NCI-H2081 treated with DMSO at 0.1 percent for 48 hours (cell line): ENCODE measurements around the gene EIF5.

Experiments used
- DNase-seq: peaks from one replicate; lab custom pipeline; 2025; lab: John Stamatoyannopoulos, UW

The EIF5 gene

GRCh38 chr14:103372017-103372416 lies 38.0 kb downstream of the EIF5 start:
- DNase-seq, result no peak

- no peak for DNase-seq
Measured at GRCh38 chr14:103372552-103373304, 38.7 kb downstream of the EIF5 start.

- no peak for DNase-seq
Measured at GRCh38 chr14:103374121-103374520, 40.1 kb downstream of the EIF5 start.

- DNase-seq, result no peak
Measured at GRCh38 chr14:103377522-103378037, 43.5 kb downstream of the EIF5 start.

DNA sequence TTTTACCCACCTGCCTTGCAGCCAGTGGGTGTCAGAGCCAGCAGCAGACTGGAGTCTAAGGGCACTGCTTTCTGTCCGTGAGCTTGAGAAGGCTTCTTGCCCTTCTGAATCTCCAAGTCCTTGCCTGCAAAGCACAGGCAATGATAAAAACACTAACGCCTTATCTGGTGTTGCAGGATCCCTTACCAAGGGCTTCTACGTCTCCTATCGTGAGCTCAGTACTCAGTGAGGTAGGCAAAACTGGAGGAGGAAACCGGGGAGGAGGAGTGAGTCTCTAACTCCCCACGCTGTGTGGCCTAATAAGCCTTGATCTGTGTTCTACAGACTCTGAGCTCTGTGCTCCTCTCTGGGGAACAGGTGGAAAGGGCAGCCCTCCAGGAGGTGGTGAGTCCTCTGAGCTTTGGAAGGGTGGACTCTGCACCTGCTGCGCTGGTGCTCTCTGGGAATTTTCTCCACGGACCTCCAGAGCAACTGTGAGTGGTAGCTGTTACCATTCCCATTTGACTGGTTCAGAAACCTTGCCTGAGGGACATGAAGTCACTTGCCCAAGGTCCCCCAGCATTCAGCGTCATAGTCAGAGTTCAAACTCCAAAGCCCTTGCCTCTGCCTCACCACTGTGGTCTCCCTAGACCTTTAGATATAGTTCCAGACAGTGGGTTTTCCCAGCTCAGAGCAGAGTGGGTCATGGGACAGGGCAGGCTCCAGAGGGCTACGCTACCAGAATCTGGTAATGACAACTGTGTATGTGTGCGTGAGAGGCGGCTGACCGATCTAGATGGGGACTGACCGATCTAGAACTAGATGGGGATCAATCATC lies 44.2 kb downstream of the EIF5 start:
- no peak for DNase-seq

DNA sequence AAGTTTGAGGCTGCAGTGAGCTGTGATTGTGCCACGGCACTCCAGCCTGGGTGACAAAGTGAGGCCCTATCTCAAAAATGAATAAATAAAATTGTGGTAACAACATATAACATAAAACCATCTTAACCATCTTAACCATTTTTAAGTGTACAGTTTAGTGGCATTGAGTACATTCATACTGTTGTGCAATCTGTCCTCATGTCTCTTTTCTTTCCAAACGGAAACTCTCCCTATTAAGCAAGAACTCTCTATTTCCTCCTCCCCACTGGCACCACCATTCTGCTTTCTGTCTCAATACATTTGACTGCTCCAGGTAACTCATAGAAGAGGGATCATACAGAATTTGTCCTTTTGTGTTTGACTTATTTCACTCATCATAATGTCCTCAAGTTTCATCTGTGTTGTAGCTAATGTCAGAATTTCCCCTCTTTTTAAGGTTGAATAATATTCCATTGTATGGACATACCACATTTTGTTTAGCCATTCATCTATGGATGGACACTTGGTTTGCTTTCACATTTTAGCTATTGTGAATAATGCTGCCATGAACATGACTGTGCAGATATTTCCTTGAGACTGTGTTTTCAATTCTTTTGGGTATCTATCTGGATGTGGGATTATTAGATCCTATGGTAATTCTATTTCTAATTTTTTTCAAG lies 46.8 kb downstream of the EIF5 start:
- no peak for DNase-seq

GRCh38 chr14:103382376-103382775 lies 48.3 kb downstream of the EIF5 start:
- DNase-seq, result no peak

GRCh38 chr14:103384450-103385151 lies 50.6 kb downstream of the EIF5 start:
- DNase-seq, result no peak

DNA sequence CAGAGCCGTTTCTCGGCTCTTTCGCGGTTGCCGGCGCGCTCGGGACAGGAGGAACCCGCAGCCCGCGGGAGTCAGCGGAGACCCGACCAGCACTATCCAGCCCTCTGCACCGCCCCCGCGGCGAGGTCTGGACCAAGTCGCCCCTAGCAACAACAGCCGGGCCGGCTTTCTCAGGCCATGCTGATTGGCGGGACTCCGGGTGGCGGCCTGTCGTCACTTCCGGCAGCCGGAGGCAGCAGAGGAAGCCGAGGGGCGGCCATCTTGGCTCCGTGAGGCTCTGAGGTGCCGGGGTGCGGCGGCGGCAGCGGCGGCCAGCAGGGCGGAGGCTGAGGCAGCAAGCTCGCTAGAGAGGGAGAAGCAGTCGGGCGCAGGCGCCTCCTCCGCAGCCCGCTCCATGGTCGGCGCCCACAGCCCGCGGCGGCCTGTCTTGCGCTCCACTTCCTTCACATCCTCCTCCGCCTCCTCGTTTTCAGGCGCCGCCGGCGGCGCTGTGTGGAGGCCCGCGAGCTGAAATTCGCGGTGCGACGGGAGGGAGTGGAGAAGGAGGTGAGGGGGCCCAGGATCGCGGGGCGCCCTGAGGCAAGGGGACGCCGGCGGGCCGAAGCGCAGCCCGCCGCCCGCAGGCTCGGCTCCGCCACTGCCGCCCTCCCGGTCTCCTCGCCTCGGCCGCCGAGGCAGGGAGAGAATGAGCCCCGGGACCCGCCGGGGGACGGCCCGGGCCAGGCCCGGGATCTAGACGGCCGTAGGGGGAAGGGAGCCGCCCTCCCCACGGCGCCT lies 51.3 kb downstream of the EIF5 start, which contains the start of gene MARK3:
Gene MARK3 (plus strand): TSS at position 264 of the 777 bp plus-strand sequence. CDS start 615 bp downstream, outside the sequence.
- DNase-seq, result peak; percentile 87

DNA sequence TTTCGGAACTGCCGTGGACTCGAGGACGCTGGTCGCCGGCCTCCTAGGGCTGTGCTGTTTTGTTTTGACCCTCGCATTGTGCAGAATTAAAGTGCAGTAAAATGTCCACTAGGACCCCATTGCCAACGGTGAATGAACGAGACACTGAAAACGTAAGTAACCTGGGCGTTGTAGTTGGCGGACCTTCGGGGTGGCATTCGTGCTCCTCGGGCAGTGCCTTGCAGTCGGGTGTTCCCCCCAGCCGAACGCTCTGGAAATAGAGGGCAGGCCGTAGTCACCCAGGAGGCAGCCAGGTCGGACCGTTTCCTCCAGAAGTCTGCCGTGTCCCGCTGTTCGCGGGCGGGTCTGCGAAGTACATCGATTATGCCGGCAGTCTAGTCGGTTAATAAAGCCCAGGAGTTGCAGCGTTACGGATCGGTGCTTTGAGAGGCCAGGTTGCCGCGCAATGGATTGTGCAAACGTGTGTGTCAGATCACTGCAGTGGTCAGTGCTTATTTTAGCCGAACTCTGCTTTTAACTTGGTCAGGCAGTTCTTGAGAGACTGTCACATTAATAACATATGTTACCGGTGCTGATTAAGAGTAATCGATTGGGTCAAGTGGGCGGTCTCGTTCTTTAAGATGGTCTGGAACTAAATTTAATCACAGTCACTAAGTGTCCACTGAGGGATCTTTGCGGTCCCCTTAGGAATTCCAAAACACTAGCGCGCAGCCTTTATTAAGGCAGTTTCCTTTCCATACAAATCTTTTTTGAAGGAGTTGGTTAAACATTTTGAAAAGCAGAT lies 52.1 kb downstream of the EIF5 start:
- no peak for DNase-seq

- DNase-seq, result no peak
Measured at GRCh38 chr14:103386713-103387329, 52.8 kb downstream of the EIF5 start.

DNA sequence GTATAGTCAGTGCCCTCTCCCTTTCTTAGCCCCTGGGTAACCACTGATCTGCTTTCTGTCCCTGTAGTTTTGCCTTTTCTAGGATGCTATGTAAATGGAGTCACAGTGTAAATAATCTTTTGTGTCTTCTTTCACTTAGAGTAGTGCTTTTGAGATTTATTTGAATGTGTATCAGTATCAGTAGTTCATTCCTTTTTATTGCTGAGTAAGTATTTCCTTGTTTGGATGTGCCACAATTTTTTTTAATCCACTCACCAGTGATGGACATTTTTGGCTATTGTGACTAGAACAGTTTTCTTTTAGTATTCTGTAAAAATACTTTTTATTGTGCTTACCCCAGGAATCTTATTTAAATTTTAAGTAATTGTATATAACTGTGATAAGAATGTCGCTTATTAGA lies 54.6 kb downstream of the EIF5 start:
- DNase-seq, result no peak

- no peak for DNase-seq
Measured at GRCh38 chr14:103390605-103391004, 56.6 kb downstream of the EIF5 start.

- no peak for DNase-seq
Measured at GRCh38 chr14:103391048-103391447, 57.0 kb downstream of the EIF5 start.

DNA sequence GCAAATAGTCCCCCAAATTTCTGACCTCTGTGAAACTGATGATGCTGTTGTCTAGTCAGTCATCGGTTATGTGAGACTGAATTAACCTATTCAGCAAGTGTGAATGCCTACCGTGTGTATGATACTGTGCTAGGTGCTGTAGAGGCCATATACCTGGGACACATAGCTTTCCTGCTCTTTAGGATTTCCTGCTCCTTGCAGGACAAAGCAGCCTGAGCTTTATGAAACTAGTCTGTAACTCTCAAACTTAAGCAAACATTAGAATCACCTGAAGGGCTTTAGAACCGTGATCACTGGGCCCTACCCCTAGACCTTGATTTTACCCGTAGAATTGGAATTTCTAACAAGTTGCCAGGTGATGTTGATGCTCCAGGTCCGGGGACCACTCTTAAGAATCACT lies 58.1 kb downstream of the EIF5 start:
- no peak for DNase-seq

DNA sequence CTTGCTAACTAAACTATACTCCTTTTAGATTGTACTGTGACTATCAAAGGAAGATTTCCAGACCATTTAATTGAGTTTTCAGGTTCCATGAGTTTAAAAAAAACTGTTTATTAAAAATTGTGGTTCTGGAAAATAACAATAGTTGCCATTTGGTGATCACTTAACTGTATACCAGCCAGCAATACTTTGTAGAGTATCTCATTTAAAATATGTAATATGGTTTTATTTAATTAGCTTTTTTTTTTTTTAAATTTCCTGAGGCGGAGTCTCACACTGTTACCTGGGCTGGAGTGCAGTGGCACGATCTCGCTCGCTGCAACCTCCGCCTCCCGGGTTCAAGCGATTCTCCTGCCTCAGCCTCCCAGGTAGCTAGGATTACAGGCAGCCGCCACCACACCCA lies 58.5 kb downstream of the EIF5 start:
- DNase-seq, result no peak

GRCh38 chr14:103393070-103393469 lies 59.0 kb downstream of the EIF5 start:
- no peak for DNase-seq

- DNase-seq, result no peak
Measured at GRCh38 chr14:103393676-103394626, 59.9 kb downstream of the EIF5 start.
